OCI-LY1 (cell line): ENCODE measurements around the gene FOXD4.
"Not testable (repeated sequence)": the region's sequence is repeated elsewhere in the genome, so short reads cannot be mapped to it uniquely, and the experiment has no call there.

Experiments
- EZH2 ChIP-seq: fragments of 200-600 bp; sonication (generic), shearing (Covaris generic); IDR thresholded peaks from 2 replicates; pipeline ENCODE4 v1.8.0; 2017; ENCODE audit warnings: borderline replicate concordance, mixed run types, mild to moderate bottlenecking, antibody characterized with exemption, low read length, moderate library complexity, mixed read lengths
- TF ChIP-seq, protein P1 (sequence below): fragments of 200-600 bp; sonication (generic), shearing (Covaris generic); IDR thresholded peaks from 2 replicates; pipeline ENCODE4 v1.5.1; 2017; ENCODE audit warnings: mild to moderate bottlenecking, antibody characterized with exemption, low read length, moderate library complexity, mixed read lengths

DNA sequence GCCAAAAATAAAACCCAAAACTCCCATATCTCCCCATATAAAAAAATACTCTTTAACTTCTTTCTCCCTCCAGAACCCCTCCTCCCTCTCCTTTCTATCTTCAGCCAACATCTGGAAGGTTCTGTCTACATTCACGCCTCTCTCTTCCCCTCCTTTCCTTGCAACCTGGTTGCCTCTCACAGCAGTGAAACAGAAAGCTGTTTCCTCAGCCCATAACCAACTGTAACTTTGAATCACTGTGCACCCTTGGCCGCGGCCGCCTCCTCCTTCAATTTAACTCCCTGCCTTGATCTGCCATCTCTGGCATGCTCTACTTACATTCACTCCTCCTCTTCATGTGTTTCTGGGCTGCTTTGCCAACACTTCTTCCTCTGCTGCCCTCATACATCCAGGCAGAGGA lies 23.2 kb downstream of the FOXD4 start:
- TF ChIP-seq, protein P1, sequence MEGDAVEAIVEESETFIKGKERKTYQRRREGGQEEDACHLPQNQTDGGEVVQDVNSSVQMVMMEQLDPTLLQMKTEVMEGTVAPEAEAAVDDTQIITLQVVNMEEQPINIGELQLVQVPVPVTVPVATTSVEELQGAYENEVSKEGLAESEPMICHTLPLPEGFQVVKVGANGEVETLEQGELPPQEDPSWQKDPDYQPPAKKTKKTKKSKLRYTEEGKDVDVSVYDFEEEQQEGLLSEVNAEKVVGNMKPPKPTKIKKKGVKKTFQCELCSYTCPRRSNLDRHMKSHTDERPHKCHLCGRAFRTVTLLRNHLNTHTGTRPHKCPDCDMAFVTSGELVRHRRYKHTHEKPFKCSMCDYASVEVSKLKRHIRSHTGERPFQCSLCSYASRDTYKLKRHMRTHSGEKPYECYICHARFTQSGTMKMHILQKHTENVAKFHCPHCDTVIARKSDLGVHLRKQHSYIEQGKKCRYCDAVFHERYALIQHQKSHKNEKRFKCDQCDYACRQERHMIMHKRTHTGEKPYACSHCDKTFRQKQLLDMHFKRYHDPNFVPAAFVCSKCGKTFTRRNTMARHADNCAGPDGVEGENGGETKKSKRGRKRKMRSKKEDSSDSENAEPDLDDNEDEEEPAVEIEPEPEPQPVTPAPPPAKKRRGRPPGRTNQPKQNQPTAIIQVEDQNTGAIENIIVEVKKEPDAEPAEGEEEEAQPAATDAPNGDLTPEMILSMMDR = not testable (repeated sequence)
- not testable (repeated sequence) for TF ChIP-seq EZH2
